Testis (tissue), 2 donors: ENCODE data around the gene PDIA4.

Source experiments
- CTCF ChIP-seq, 3 experiments: fragments of 450-650 bp in 2 of 3; fragments of 200-600 bp in 1 of 3; sonication (generic) in 1 of 3; IDR thresholded peaks; one replicate each; pipeline ENCODE4 v1.5.1; 2016 to 2019; ENCODE audit warnings: antibody characterized with exemption in 3 of 3, mild to moderate bottlenecking in 2 of 3, moderate library complexity in 1 of 3
- POLR2A ChIP-seq: fragments of 450-650 bp; IDR thresholded peaks from one replicate; pipeline ENCODE4 v1.6.1; 2017; ENCODE audit warnings: antibody characterized with exemption, mild to moderate bottlenecking, moderate library complexity

GRCh38 chr7:148959726-148960125, 68.6 kb downstream of the PDIA4 start:
- TF ChIP-seq CTCF (IDR thresholded peaks at IDR 0.05) (no peak), POLR2A (no peak)
